ENCODE results near the gene NDST1.

- TF ChIP-seq GATA3 (IDR thresholded peaks at IDR 0.05; ENCODE audit: low read depth, low read length) (no peak), GATA2 (IDR thresholded peaks at IDR 0.05; ENCODE audit: low read depth, low read length) (no peak)
Observed at GRCh38 chr5:150578781-150579461, 71.0 kb downstream of the NDST1 start.

Measured in SH-SY5Y (cell line).